GM19240 (cell line): ENCODE results near the gene ATRNL1.

Experiments used
- DNase-seq: peaks from one replicate; pipeline ENCODE4 v3.0.0; 2011; ENCODE audit warnings: low spot score; ENCODE audit not compliant: insufficient read length

The ATRNL1 gene

GRCh38 chr10:115882021-115882420 is 788.9 kb downstream of the ATRNL1 start:
- DNase-seq: no peak

- DNase-seq: no peak
Observed at GRCh38 chr10:115883372-115883771, 790.2 kb downstream of the ATRNL1 start.

GRCh38 chr10:115884331-115884730 is 791.2 kb downstream of the ATRNL1 start:
- no peak for DNase-seq

GRCh38 chr10:115895166-115895565 is 802.0 kb downstream of the ATRNL1 start:
- DNase-seq: no peak

- DNase-seq: no peak
Observed at GRCh38 chr10:115898242-115898641, 805.1 kb downstream of the ATRNL1 start.

GRCh38 chr10:115902596-115902995 is 809.4 kb downstream of the ATRNL1 start:
- no peak for DNase-seq

DNA sequence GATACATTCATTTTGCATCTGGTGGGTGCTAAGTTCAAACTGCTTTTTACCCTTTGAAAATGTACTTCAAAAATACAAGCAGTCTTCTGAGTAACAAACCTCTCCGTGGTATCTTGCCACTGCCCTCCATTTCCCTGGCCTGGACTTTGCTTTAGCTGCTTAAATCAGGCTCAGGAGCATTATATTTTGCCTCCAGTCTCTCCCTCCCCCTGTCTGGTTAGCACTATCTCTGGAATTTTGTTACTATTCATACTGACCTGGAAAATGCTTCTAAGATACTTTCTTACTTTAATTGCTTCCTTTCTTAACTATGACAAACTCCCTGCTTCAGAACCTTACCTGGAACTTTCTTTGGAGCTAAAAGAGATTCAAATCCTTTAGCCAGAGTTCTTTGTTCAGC is 810.0 kb downstream of the ATRNL1 start:
- no peak for DNase-seq

- no peak for DNase-seq
Observed at GRCh38 chr10:115903845-115904244, 810.7 kb downstream of the ATRNL1 start.

- no peak for DNase-seq
Observed at GRCh38 chr10:115909037-115909436, 815.9 kb downstream of the ATRNL1 start.

GRCh38 chr10:115909962-115910731 is 817.0 kb downstream of the ATRNL1 start:
- no peak for DNase-seq

- no peak for DNase-seq
Observed at GRCh38 chr10:115914475-115914874, 821.3 kb downstream of the ATRNL1 start.

DNA sequence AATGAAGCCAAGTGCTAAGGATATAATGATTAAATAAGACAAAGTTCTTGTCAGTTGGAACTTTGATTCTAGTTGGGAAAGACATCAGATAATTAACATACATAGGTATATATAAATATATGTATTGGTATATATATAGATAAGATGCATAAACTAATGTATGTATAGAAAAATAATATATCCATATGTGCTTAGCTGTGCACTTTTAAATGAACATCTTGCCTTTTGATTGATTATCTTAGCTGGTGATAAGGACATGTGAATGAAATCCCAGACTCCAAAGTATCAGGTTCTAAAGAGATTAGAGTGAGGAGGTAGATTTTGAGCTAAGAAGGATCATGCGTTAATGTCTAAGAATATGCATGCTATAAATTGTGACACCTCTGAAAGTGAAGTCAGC is 822.3 kb downstream of the ATRNL1 start:
- DNase-seq: no peak

DNA sequence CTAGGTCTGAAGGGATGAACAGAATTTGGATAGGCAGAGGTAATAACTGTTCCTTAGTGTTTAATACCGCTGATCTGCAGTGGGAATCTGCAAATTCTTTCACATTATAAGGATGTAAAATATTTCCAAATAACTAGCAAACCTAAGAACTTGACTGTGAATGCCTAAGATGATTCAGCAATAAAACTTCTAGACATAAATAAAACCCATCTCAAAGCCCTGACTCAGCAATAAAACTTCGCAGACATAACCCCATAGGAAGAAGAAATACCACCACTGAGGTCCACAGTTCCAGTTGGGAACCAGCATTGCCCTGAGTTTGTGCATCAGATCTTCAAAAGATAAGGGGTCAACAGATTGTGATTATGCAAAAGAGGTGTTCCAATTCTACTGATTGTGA is 825.6 kb downstream of the ATRNL1 start:
- DNase-seq: no peak

- no peak for DNase-seq
Observed at GRCh38 chr10:115921795-115922194, 828.6 kb downstream of the ATRNL1 start.

DNA sequence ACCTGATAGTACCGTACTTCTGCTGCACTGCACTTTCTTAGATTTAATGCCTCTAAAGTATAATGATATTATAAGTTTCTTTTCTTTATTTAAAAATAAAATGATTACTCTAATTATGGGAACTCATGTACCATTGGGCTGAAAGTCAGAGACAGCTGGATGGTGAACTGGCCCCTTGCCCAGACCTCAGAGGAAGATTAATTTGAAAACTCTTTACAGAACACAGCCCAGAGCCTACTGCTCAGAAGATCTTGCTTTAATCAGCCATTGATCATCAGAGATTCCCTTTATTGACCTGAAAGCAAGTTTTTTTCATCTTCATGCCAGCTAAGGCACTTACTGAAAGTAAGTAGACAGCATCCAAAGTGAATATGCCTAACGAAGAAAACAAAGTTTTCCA is 838.1 kb downstream of the ATRNL1 start:
- DNase-seq: no peak

DNA sequence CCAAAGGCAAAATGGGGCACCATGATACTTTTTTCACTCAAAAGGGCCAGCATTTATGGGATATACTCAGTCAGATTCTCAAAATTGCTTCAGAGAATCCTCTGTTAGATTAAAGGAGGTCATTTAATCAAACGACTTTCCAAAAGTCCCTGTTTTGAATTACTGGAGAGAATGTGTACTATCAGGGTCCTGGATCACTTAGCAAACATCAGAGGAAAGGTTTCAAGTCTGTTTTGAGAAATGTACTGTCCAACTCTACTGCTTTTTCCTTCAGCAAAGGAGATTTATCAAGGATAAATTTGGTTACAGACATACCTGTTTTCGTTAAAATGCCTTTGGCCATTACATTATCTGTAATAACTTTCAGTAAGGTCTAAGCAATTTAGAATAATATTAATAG is 838.9 kb downstream of the ATRNL1 start:
- no peak for DNase-seq

- no peak for DNase-seq
Observed at GRCh38 chr10:115933098-115933497, 839.9 kb downstream of the ATRNL1 start.

DNA sequence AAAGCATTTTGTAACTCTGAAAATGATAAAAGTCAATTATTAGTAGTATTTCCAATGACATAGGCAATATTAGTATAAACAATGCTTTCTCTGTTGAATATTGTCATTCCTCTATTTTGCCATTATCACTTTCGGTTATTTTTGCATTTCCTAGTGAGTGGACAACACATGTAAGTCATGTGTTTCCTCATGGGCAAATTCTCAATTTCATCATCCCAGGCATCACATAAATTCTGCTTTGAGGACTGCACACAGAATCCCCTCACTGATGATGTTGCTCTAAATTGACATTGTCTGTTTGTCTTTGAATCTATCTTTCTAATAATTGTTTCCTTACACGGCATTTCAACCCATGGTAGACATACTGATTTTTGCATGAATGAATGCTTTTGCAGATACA is 842.6 kb downstream of the ATRNL1 start:
- no peak for DNase-seq

DNA sequence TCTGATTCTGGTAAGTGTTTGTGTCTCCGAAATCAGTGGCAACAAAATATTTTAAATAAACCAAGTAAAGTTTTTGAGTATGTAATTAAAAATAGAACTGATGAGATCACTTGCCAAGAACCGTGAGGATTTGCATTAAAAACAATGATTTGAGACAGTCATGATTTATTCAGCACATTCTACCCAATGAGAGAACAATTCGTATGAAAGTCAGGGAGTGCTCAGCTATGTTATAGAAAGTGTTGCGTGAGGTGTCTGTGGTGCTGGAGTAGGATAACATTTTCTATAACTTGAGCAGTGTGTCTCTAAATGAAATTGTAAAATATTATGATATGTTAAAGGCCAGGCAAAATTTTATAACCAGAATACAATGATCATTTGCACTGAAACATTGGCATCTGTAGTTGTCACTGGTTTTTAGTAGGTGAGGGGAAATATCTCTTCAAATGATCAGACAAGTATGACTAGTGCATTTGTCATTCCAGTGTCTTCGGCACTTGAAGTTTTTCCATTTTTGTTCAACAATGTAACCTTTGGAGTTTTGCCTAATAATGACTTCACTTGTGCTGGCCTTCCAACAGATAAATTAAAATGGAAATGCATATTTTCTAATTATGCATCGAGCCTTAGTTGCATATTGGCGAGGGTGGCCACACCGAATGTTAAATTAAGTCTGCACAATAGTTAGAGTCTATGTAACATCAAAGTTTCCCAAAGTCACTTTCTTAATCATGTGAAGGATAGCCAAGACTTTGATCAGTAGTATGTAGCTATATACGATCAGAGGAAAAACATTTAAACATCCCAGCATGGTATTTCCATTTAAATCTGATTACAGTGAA is 844.0 kb downstream of the ATRNL1 start:
- DNase-seq: no peak

DNA sequence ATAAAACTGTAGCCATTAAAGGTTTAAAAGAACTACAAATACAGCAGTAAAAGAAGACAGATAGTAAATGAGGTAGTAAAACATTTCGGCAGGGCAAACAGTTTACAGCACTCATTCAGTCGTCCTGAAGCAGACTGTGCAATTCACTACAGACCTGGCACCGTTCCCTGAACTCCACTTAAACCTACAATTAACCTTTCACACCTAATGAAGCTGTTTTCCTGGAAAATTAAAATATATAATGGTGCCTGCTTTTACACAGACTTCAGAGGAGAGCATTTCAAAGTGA is 844.5 kb downstream of the ATRNL1 start:
- DNase-seq: no peak

DNA sequence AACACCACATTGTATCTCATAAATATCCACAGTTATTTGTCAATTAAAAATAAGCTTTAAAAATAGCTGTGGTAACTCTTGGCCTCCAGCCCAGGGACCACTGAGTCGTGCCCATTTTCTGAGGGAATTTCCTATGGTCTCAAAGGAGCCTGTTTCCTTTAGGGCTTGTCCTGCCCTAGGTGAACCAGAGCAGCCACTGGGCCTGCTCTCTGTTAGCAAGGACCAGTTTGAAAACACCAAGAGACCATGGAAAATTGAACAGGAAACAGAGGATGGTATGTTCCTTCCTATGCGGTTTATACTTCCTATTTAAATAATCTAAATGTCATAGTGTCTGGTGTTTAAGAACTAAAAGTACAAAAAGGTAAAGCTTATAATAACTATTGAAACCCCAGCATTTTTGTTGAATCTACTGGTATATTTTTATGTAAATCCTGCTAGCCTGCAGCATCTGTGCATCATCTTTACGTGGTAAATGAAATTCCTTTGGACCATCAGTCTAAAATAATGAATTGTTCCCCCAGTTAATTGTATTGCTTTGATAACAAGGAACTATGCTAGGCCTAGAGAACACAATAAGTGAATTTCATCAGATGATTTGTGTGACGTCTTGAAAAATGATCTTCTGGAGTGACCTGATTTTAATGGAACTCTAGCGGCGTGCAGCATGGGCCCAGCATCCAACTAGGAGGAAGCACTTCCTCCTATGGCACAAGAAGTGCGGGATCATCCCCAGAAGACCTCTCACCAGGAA is 846.1 kb downstream of the ATRNL1 start:
- no peak for DNase-seq

- DNase-seq: no peak
Observed at GRCh38 chr10:115941361-115941771, 848.2 kb downstream of the ATRNL1 start.
